NT2/D1 (cell line): Measurements from ENCODE around the gene TIMM44.
A peak's percentile ranks its signal among the peaks of the same experiment; 100 is the strongest.

Experiments used
- DNase-seq: peaks from one replicate; pipeline ENCODE4 v3.0.0-alpha.2; 2011; ENCODE audit warnings: low read depth, low spot score
- H3K27me3 ChIP-seq: 2 replicates; pipeline ENCODE4 v1.6.0; 2011; ENCODE audit warnings: mild to moderate bottlenecking; ENCODE audit not compliant: insufficient read length, insufficient read depth
- H3K36me3 ChIP-seq: 2 replicates; pipeline ENCODE4 v1.6.1; 2011; ENCODE audit warnings: mild to moderate bottlenecking, low read length, mixed read lengths; ENCODE audit not compliant: insufficient read depth, insufficient read length
- H3K4me1 ChIP-seq: 2 replicates; pipeline ENCODE4 v1.5.1; 2011; ENCODE audit not compliant: insufficient read depth, insufficient read length
- H3K4me3 ChIP-seq: 2 replicates; pipeline ENCODE4 v1.5.1; 2011; ENCODE audit warnings: low read depth; ENCODE audit not compliant: insufficient read length
- H3K9ac ChIP-seq: 2 replicates; pipeline ENCODE4 v1.6.0; 2011; ENCODE audit warnings: low read depth; ENCODE audit not compliant: insufficient read length
- H3K9me3 ChIP-seq: 2 replicates; pipeline ENCODE4 v1.5.1; 2011; ENCODE audit warnings: mild to moderate bottlenecking, low read length; ENCODE audit not compliant: insufficient read depth
- SUZ12 ChIP-seq: IDR thresholded peaks from 2 replicates; pipeline ENCODE4 v1.6.1; 2011; ENCODE audit not compliant: insufficient read length, insufficient read depth; ENCODE audit errors: extremely low read depth
- YY1 ChIP-seq: IDR thresholded peaks from 2 replicates; pipeline ENCODE4 v1.6.1; 2011; ENCODE audit not compliant: insufficient read length, insufficient read depth
- ZNF274 ChIP-seq: IDR thresholded peaks from 2 replicates; pipeline ENCODE4 v1.6.1; 2011; ENCODE audit warnings: mild to moderate bottlenecking, low read depth, low read length

The TIMM44 gene

DNA sequence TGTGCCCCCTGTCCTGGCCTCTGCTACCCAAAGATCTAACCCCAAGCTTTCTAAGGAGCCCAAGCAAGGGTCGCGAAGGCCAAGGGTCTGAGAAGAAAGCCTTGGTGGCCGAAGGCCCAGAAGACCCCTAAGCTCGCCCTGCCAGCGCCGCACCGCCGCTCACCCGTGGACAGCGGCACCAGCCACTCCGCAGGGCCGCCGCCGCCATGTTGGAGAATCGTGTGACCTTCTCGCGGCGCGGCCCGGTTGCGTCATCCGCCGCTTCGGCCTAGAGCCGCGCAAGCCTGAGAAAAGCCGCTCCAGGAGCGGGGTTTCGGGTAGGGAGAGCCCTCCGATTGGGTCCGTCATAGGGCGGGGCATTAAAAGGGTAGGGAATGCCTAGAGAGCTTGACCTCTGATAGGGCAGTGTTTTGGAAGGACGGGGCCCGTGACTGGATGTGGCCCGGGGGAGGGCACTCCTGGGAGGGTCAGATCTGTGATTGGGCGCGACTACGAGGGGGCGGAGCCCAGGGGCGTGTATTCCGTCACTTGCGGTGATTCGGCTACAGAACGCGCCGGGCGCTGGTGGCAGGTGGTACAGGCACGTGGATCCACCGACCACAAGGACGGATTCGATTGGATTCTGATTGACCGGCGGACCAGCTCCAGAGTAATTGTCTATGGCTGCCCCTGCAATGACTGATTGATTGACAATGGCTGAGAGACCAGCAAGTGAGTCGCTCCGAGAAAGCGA, at the start of gene TIMM44:
TSS of gene TIMM44 (minus strand) at position 223 of the 733 bp plus-strand sequence. CDS start at position 208, 15 bp downstream.
- TF ChIP-seq ZNF274 (no peak), SUZ12 (no peak), YY1 (peak; percentile 88)
- Histone ChIP-seq H3K36me3 (peaks cover 41% of the 10 kb centered on the region), H3K9me3 (no peaks in the 10 kb centered on the region), H3K9ac (peak within 1 kb of the TSS; percentile 98), H3K4me3 (peak within 1 kb of the TSS; percentile 95), H3K4me1 (peaks cover 11% of the 10 kb centered on the region), H3K27me3 (no peaks in the 10 kb centered on the region)
- DNase-seq = peak; percentile 98

GRCh38 chr19:7992575-7992974, 49.1 kb upstream of the TIMM44 start:
- Histone ChIP-seq H3K4me1 (peaks cover 11% of the 10 kb centered on the region), H3K36me3 (peaks cover 49% of the 10 kb centered on the region), H3K9me3 (no peaks in the 10 kb centered on the region), H3K9ac (no peak overlapping the region), H3K27me3 (no peaks in the 10 kb centered on the region), H3K4me3 (no peak overlapping the region)
- TF ChIP-seq SUZ12 (no peak), ZNF274 (no peak), YY1 (no peak)
- no peak for DNase-seq

DNA sequence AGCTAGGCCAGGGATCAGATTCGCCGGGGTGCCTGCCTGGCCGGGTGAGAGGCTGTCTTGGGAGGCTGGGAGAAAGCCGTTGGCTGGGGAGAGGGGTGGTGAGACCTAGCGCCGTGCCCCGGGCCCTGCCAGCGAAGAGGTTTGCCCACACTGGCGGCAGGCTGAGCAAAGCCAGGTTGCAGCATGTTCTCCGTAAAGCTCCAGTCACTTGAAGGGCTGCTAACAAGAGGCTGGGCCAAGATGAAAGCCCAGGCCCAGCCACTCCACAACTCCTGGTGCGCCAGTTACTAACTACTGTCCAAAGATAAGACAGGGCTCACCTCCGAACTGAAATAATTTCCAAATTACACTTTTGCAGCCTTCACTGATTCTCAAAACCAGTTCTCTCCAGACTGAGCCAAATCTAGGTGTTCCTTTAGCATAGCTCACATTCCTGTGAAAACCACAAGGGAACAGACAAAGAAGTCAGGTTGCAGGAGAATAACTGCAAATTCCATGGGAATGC, 45.7 kb upstream of the TIMM44 start:
- H3K36me3 ChIP-seq = peaks cover 81% of the 10 kb centered on the region
- TF ChIP-seq SUZ12 (no peak), ZNF274 (no peak), YY1 (no peak)
- no peak overlapping the region for H3K4me3 ChIP-seq
- H3K4me1 ChIP-seq = peaks cover 14% of the 10 kb centered on the region
- H3K27me3 ChIP-seq = no peaks in the 10 kb centered on the region
- peak; percentile 22 for DNase-seq
- H3K9me3 ChIP-seq = no peaks in the 10 kb centered on the region
- peak overlapping the region; percentile 11 for H3K9ac ChIP-seq

DNA sequence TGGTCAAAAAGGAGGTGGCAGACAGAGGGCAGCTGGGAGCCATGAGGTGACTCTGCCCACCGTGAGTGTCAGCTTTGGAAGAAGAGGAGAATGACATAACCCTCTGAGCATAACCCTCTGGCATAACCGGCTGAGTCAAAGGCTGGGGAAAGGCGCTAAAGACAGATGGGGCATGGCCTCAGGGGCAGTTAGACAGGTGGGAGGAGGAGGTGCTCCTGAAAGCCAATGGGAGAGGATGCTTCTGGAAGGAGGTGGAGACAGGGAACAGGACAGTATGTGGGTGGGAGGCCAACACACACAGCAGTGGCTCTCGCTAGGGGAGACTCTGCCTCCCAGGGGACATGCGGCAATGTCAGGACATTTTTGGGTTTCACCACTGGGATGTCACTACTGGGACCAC, 44.8 kb upstream of the TIMM44 start:
- H3K9me3 ChIP-seq = no peaks in the 10 kb centered on the region
- H3K27me3 ChIP-seq = no peaks in the 10 kb centered on the region
- no peak overlapping the region for H3K4me3 ChIP-seq
- H3K36me3 ChIP-seq = peaks cover 86% of the 10 kb centered on the region
- DNase-seq = no peak
- TF ChIP-seq YY1 (no peak), SUZ12 (no peak), ZNF274 (no peak)
- peaks cover 14% of the 10 kb centered on the region for H3K4me1 ChIP-seq
- no peak overlapping the region for H3K9ac ChIP-seq

DNA sequence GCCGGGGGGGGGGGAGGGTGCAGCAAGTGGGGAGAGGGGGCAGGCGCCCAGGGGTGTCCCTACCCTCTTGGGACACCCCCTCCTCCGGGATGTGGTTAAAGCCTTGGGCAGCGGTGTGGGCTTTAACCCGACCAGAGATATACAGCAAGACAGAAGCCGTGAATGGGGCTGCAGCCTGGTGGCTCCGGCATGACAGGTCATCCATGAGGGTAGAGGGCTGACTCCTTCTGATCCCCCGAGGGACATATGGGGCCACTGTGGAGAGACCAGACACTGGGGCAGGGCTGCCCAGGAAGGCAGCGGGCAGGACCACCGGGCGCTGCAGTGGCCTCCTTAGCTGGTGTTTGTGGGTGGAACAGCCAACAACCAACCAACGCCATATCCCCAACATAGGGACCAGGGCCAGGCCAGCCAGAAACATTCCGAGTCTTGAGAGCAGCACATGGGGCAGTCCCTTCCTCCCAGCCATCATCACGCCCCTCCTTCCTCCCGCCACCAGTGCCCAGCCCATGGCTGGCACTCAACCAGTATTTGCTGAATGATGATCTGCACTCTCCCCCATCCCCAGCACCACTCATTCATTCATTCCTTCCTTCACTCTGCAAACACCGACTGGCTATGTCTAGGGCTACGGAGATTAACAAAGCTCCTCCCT, 43.8 kb upstream of the TIMM44 start:
- TF ChIP-seq YY1 (no peak), ZNF274 (no peak), SUZ12 (no peak)
- no peaks in the 10 kb centered on the region for H3K9me3 ChIP-seq
- H3K4me3 ChIP-seq = no peak overlapping the region
- no peak for DNase-seq
- no peaks in the 10 kb centered on the region for H3K27me3 ChIP-seq
- H3K36me3 ChIP-seq = peaks cover 86% of the 10 kb centered on the region
- no peak overlapping the region for H3K9ac ChIP-seq
- H3K4me1 ChIP-seq = peaks cover 14% of the 10 kb centered on the region

- H3K36me3 ChIP-seq = peaks cover 88% of the 10 kb centered on the region
- TF ChIP-seq SUZ12 (no peak), ZNF274 (no peak), YY1 (no peak)
- no peak overlapping the region for H3K4me3 ChIP-seq
- H3K9me3 ChIP-seq = no peaks in the 10 kb centered on the region
- no peak overlapping the region for H3K9ac ChIP-seq
- no peak for DNase-seq
- no peaks in the 10 kb centered on the region for H3K27me3 ChIP-seq
- peaks cover 14% of the 10 kb centered on the region for H3K4me1 ChIP-seq
These were observed 43.1 kb upstream of the TIMM44 start for GRCh38 chr19:7986321-7987113.
